HepG2 (cell line): ENCODE data around the gene CALD1. TPM values are rescaled to one million over a fixed set of nuclear protein-coding genes. Genes with fewer than 3 reads are reported as not detected.

ENCODE experiments used
- ATAC-seq: fragments of 200-7000 bp; cut with Tn5 transposase; 3 replicates; pipeline ENCODE4 v1.9.1; 2020; ENCODE audit warnings: mild to moderate bottlenecking, moderate library complexity
- BruUV-seq: library from RNA; stranded (reverse); fragments of 400-500 nt; replicated peaks from 2 replicates; lab custom pipeline; 2021; lab: Mats Ljungman, UMichigan
- CTCF ChIA-PET: fragments of 300-600 bp; formaldehyde crosslinking; extraction: SDS; loops from one replicate; lab custom pipeline; 2021; ENCODE audit warnings: low total read pairs, inconsistent platforms, low intra/inter-chr PET ratio; lab: Yijun Ruan, JAX
- POLR2A ChIA-PET: fragments of 350-600 bp; sonication (Branson Sonifier 250); formaldehyde crosslinking; loops from one replicate; lab custom pipeline; 2020; ENCODE audit warnings: antibody characterized with exemption, inconsistent platforms; lab: Yijun Ruan, JAX
- DNase-seq: peaks from one replicate; pipeline ENCODE4 v3.0.0-alpha.2; 2015; ENCODE audit warnings: low spot score
- FAIRE-seq: peaks from 3 replicates; lab custom pipeline; 2011; peaks lifted over from hg19 to GRCh38; lab: Jason Lieb, UNC
- H2AFZ ChIP-seq: one replicate; pipeline ENCODE4 v1.6.1; 2011; ENCODE audit warnings: low read length, inconsistent platforms
- H3K27ac ChIP-seq: fragments of 300-600 bp; 3 replicates; pipeline ENCODE4 v1.8.0; 2011; ENCODE audit warnings: mixed run types, mild to moderate bottlenecking, mixed read lengths, low read length, inconsistent platforms; ENCODE audit not compliant: insufficient read depth; ENCODE audit errors: extremely low read length
- H3K27me3 ChIP-seq, 2 experiments: fragments of 200-600 bp in 1 of 2; 2 replicates in 1 of 2; 3 replicates in 1 of 2; pipeline versions ENCODE4 v1.6.0 to v1.8.0; 2011; ENCODE audit warnings: low read length in 2 of 2, mild to moderate bottlenecking in 2 of 2, moderate library complexity in 2 of 2, inconsistent platforms in 1 of 2; ENCODE audit not compliant: insufficient read depth in 2 of 2, control insufficient read depth in 1 of 2
- H3K36me3 ChIP-seq, 2 experiments: fragments of 200-600 bp in 1 of 2; replicated peaks in 1 of 2; 2 replicates in 1 of 2; 3 replicates in 1 of 2; pipeline versions ENCODE4 v1.5.1 to v1.8.0; 2011; ENCODE audit warnings: low read length in 2 of 2, inconsistent platforms in 1 of 2; ENCODE audit not compliant: insufficient read depth in 2 of 2, control insufficient read depth in 1 of 2
- H3K4me1 ChIP-seq: 2 replicates; pipeline ENCODE4 v1.5.1; 2012; ENCODE audit warnings: low read length, inconsistent platforms; ENCODE audit not compliant: insufficient read depth
- H3K4me2 ChIP-seq: 2 replicates; pipeline ENCODE4 v1.6.0; 2011; ENCODE audit warnings: low read depth, low read length, inconsistent platforms
- H3K4me3 ChIP-seq, 3 experiments: fragments of 200-600 bp in 1 of 3; sonication (generic), shearing (Covaris generic) in 1 of 3; replicated peaks in 1 of 3; 2 replicates each; pipeline ENCODE4 v1.5.1; 2011 to 2016; ENCODE audit warnings: low read length in 3 of 3, inconsistent platforms in 2 of 3, low read depth in 2 of 3, mild to moderate bottlenecking in 2 of 3, control low read depth in 1 of 3, mixed read lengths in 1 of 3; ENCODE audit not compliant: insufficient read depth in 1 of 3
- H3K79me2 ChIP-seq: one replicate; pipeline ENCODE4 v1.6.1; 2011; ENCODE audit warnings: low read length, inconsistent platforms; ENCODE audit not compliant: insufficient read depth
- H3K9ac ChIP-seq: 2 replicates; pipeline ENCODE4 v1.6.0; 2011; ENCODE audit warnings: mild to moderate bottlenecking, low read depth, low read length, inconsistent platforms; ENCODE audit not compliant: insufficient read depth
- H3K9me3 ChIP-seq: 2 replicates; pipeline ENCODE4 v1.5.1; 2012; ENCODE audit warnings: mild to moderate bottlenecking, low read length
- H4K20me1 ChIP-seq: 2 replicates; pipeline ENCODE4 v1.6.0; 2011; ENCODE audit warnings: inconsistent platforms, mild to moderate bottlenecking, low read length, moderate library complexity; ENCODE audit not compliant: insufficient read depth
- ASH2L ChIP-seq: fragments of 300-600, 200-600 bp; sonication (generic); IDR thresholded peaks from 2 replicates; pipeline ENCODE4 v1.7.0; 2017; ENCODE audit warnings: low read depth, mild to moderate bottlenecking, moderate library complexity, mixed read lengths, low read length; ENCODE audit not compliant: insufficient read length
- ETS1 ChIP-seq: sonication (generic); formaldehyde crosslinking; IDR thresholded peaks from 2 replicates; pipeline ENCODE4 v1.4.0; 2020; ENCODE audit warnings: missing genetic modification reagents
- HNRNPL ChIP-seq: fragments of 200-400 bp; formaldehyde crosslinking; IDR thresholded peaks from 2 replicates; pipeline ENCODE4 v1.6.1; 2017; ENCODE audit warnings: mild to moderate bottlenecking, low read depth, low read length
- KDM1A ChIP-seq: IDR thresholded peaks from 2 replicates; pipeline ENCODE4 v1.6.1; 2016; ENCODE audit warnings: missing compliant biosample characterization
- KLF16 ChIP-seq, 2 experiments: sonication (generic) in 1 of 2; formaldehyde crosslinking in 1 of 2; IDR thresholded peaks; 2 replicates each; pipeline versions ENCODE4 v1.6.1 to v1.8.0; 2016 to 2023; ENCODE audit warnings: missing genetic modification reagents in 2 of 2, missing compliant biosample characterization in 1 of 2
- NFYC ChIP-seq: IDR thresholded peaks from 2 replicates; pipeline ENCODE4 v1.6.1; 2016; ENCODE audit warnings: missing genetic modification reagents, missing compliant biosample characterization
- ZFP41 ChIP-seq: sonication (generic); formaldehyde crosslinking; IDR thresholded peaks from 2 replicates; pipeline ENCODE4 v1.4.0; 2020; ENCODE audit warnings: mild to moderate bottlenecking, missing genetic modification reagents, borderline replicate concordance
- ZNF543 ChIP-seq: sonication (generic); formaldehyde crosslinking; IDR thresholded peaks from 2 replicates; pipeline ENCODE4 v1.4.0; 2020; ENCODE audit warnings: mild to moderate bottlenecking, missing genetic modification reagents
- ZNF562 ChIP-seq: sonication (generic); formaldehyde crosslinking; IDR thresholded peaks from 2 replicates; pipeline ENCODE4 v1.8.0; 2022; ENCODE audit warnings: missing genetic modification reagents, borderline replicate concordance
- ZNF670 ChIP-seq: sonication (generic); formaldehyde crosslinking; IDR thresholded peaks from 2 replicates; pipeline ENCODE4 v1.8.0; 2022; ENCODE audit warnings: mild to moderate bottlenecking, missing genetic modification reagents, borderline replicate concordance
- WGBS: methylation state at CpG from one replicate; pipeline ENCODE4 v1.1.6; 2017; ENCODE audit warnings: low lambda C conversion rate; 5-methylcytosine and 5-hydroxymethylcytosine counted together
- in situ Hi-C: cut with HindIII; loops from 2 replicates; pipeline ENCODE4 v1.10.0; 2017; ENCODE audit warnings: low pct_unique_long_range_greater_than_20kb; ENCODE audit not compliant: extremely low pct_ligation_motif_present
- intact Hi-C: fragments of 100-400 bp; cut with micrococcal nuclease; formaldehyde crosslinking; loops from one replicate; pipeline ENCODE4 v1.10.0; 2022; ENCODE audit not compliant: unreplicated experiment
- polyA plus RNA-seq, 8 experiments: library from polyadenylated mRNA; depleted of rRNA in 3 of 8; stranded (reverse) in 7 of 8; unstranded in 1 of 8; fragments of >200 nt; fragmentation: Illumina TruSeq in 4 of 8; extraction: Trizol in 4 of 8; gene quantifications; 2 replicates each; pipeline versions ENCODE4 v1.2.1 to v1.2.3, GENCODE V29; 2011 to 2016; ENCODE audit warnings: low read depth in 4 of 8, missing spikeins in 1 of 8, mixed read lengths in 1 of 8; ENCODE audit not compliant: insufficient read depth in 1 of 8
- total RNA-seq, 5 experiments: library from RNA; depleted of rRNA; stranded (reverse); fragments of >200 nt; fragmentation: Illumina TruSeq; extraction: Trizol; gene quantifications; 2 replicates each; pipeline ENCODE4 v1.2.3, GENCODE V29; 2016; ENCODE audit warnings: low read depth in 1 of 5

Gene CALD1
- total and polyA plus RNA-seq, 2 of the 13 experiments (the other 11 are each of a cell fraction or from before 2014, with no cell fraction given): 53.0 to 112 TPM

- Histone ChIP-seq H2AFZ (no peak overlapping the region), H3K4me1 (peaks cover 82% of the 10 kb centered on the region), H3K4me3 (no peak overlapping the region), H3K4me2 (no peak overlapping the region), H3K9ac (no peak overlapping the region), H3K27ac (no peak overlapping the region), H4K20me1 (peaks cover 12% of the 10 kb centered on the region; the same call in 1 of the 2 replicates), H3K36me3 (peaks cover 0 to 4% of the 10 kb centered on the region in 2 experiments; a peak in 1 of 5 replicates), H3K27me3 (no peaks in the 10 kb centered on the region; a peak in 1 of 5 replicates), H3K79me2 (peaks cover 94% of the 10 kb centered on the region), H3K9me3 (peaks cover 11% of the 10 kb centered on the region; the same call in 1 of the 2 replicates)
- TF ChIP-seq ZFP41 (CRISPR knock-in tag): no peak
- TF ChIP-seq ZNF562 (CRISPR knock-in tag): peak; percentile 77
- intact Hi-C loops (no loop called here), in situ Hi-C loops (no loop called here)
- ATAC-seq: no peak
- ChIA-PET CTCF (no interaction called here), POLR2A (no interaction called here)
- FAIRE-seq: no peak
- WGBS: 95% methylated on average over 4 of the region's 4 CpGs
- BruUV-seq: no TSS peak
- no peak for DNase-seq
These were observed 116.6 kb downstream of the CALD1 start for GRCh38 chr7:134896073-134896472.

- in situ Hi-C loops (no loop called here), intact Hi-C loops (no loop called here)
- Histone ChIP-seq H3K4me3 (no peak overlapping the region), H3K4me1 (peaks cover 96% of the 10 kb centered on the region), H3K9me3 (peaks cover 11% of the 10 kb centered on the region; the same call in 1 of the 2 replicates), H3K36me3 (peaks cover 0 to 4% of the 10 kb centered on the region in 2 experiments; a peak in 1 of 5 replicates), H3K9ac (no peak overlapping the region), H3K79me2 (peaks cover 100% of the 10 kb centered on the region), H4K20me1 (peaks cover 12% of the 10 kb centered on the region; the same call in 1 of the 2 replicates), H3K27me3 (no peaks in the 10 kb centered on the region; a peak in 1 of 5 replicates), H3K4me2 (no peak overlapping the region), H3K27ac (no peak overlapping the region), H2AFZ (no peak overlapping the region)
- ATAC-seq (no peak), DNase-seq (no peak), FAIRE-seq (no peak)
- BruUV-seq: no TSS peak
- ChIA-PET POLR2A (no interaction called here), CTCF (no interaction called here)
- TF ChIP-seq ZNF670 (CRISPR knock-in tag): no peak
- TF ChIP-seq KLF16 (CRISPR knock-in tag; IDR thresholded peaks at IDR 0.05): no peak
- no peak for TF ChIP-seq NFYC
- TF ChIP-seq ETS1 (CRISPR knock-in tag): no peak
- TF ChIP-seq KDM1A (CRISPR knock-in tag): no peak
- no peak for TF ChIP-seq ASH2L
- no peak for TF ChIP-seq ZNF543 (CRISPR knock-in tag)
- no peak for TF ChIP-seq HNRNPL
- 98% methylated on average over 7 of the region's 7 CpGs for WGBS
These were observed 118.5 kb downstream of the CALD1 start for GRCh38 chr7:134897936-134898335.
